ENCODE measurements around the gene PIEZO1. TPM values are rescaled to one million over a fixed set of nuclear protein-coding genes. Genes with fewer than 3 reads are reported as not detected.

Gene PIEZO1
- total RNA-seq, 1 donor from 2014 or later: 198 TPM

GRCh38 chr16:88770461-88771293 is 14.3 kb downstream of the PIEZO1 start:
- DNase-seq (ENCODE audit: low read depth): peak; percentile 96

- peak; percentile 54 for DNase-seq (ENCODE audit: low read depth)
Measured at GRCh38 chr16:88769617-88770460, 15.2 kb downstream of the PIEZO1 start.

- DNase-seq (ENCODE audit: low read depth): peak; percentile 88
Measured at GRCh38 chr16:88768071-88768783, 16.8 kb downstream of the PIEZO1 start.

DNA sequence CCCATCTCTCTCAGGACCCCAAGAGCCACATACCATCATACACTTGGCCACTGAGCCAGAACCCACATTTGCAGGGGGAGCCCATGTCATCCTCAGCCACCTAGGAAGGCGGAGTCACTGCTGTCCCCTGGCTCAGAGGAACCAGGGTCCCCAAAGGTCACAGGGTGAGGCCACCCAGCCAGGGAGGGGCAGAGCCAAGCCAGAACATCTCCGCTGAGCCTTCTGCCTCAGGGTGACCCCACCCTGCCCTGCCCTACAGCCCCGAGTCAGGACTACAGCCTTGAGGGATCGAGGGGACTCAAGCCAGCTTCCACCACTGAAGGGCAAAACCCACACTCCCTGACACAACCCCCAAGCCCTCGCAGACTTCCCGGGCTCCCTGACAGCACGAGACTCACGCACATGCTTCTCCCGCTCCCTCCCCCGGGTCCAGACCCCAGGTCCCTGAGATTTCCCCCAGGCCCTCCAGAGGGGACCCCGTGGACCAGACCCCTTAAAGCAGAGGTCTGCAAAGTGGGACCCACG is 17.4 kb downstream of the PIEZO1 start:
- DNase-seq (ENCODE audit: low read depth): no peak

GRCh38 chr16:88766975-88767374 is 18.0 kb downstream of the PIEZO1 start:
- no peak for DNase-seq (ENCODE audit: low read depth)

GRCh38 chr16:88764913-88765349 is 20.1 kb downstream of the PIEZO1 start:
- no peak for DNase-seq (ENCODE audit: low read depth)

GRCh38 chr16:88764080-88764479 is 20.9 kb downstream of the PIEZO1 start:
- no peak for DNase-seq (ENCODE audit: low read depth)

GRCh38 chr16:88763502-88764053 is 21.4 kb downstream of the PIEZO1 start:
- no peak for DNase-seq (ENCODE audit: low read depth)

DNA sequence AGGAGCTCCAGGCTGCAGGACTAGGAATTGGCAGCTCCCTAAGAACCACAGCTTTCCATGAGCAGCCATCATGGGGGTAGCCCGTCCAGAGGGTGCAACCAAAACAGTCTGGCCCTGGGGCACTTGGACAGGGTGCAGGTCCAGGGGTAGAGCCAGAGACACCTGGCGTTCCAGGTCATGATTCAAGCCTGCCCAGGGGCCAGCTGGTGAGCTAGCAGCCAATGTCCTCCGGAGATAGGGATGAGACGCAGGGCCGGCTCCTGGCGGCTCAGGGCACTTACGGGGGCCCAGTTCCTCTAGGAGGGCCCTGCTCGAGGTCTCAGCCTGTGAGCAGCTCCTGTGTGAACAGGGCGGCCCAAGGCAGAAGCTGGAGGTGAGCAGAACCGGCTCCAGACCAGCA is 22.1 kb downstream of the PIEZO1 start:
- no peak for DNase-seq (ENCODE audit: low read depth)

DNA sequence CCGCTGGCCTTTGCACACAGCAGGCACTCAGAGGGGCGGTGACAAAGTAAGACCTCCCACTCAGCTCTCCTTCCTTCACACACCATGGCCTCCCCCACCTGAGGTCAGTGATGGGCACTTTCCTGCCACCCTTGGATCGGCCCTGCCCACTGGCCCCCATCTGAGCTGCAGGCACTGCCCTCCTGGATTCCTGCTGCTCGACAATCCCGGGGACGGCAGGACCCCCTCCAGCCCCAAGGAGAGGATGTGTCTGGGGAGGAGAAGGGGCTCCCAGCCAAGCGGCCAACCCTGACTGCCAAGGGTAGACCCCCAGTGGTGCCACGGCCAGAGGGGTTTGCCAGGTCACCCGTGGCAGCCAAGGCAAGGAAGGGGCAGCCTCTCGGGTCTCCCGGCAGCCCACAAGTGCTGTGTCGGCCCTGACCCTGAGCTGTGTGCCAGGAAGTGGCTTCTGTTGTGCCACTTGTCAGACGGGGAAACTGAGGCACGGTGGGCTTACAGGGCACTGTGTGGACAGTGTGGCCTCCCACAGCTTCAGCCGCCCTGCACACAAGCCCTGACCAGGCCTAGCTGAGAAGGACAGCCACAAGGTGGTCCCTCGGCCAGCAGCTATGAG is 22.7 kb downstream of the PIEZO1 start:
- no peak for DNase-seq (ENCODE audit: low read depth)

DNA sequence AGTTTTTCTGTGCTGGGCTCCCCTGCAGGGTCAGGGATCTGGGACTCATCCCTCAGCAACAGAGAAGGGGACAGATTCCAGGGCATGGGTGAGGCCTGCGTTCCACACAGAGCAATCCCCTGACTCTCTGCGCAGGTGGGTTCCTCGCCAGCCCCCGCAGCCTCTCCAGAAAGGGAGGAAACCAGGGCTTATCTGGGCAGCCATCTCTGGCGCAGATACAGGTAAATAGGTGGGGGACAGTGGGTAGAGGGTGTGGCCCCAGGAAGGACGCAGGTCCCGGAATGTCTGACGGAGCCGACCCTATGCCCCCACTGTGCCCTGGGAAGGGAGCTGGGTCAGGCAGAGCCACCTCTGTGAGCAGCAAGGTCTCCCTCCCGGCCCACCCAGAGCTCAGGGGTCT is 23.2 kb downstream of the PIEZO1 start:
- no peak for DNase-seq (ENCODE audit: low read depth)

DNA sequence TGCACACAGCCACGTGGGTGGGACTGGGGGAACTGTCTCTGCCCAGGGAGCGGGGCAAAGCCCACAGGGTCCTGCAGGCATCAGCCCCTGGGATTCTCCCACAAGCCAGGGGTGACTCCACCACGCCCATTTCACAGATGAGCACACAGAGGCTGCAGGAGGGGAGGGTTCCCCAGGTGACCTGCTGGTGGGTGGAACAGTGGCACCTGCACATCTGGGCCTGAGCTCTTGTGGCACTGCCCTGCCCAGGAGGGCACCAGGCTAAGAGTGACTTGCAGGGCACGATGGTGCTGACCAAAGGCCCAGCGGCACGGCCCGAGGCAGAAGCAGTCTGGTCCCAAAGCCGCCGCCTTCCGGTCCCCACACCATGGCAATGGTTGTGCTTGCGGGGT is 23.9 kb downstream of the PIEZO1 start:
- no peak for DNase-seq (ENCODE audit: low read depth)

DNA sequence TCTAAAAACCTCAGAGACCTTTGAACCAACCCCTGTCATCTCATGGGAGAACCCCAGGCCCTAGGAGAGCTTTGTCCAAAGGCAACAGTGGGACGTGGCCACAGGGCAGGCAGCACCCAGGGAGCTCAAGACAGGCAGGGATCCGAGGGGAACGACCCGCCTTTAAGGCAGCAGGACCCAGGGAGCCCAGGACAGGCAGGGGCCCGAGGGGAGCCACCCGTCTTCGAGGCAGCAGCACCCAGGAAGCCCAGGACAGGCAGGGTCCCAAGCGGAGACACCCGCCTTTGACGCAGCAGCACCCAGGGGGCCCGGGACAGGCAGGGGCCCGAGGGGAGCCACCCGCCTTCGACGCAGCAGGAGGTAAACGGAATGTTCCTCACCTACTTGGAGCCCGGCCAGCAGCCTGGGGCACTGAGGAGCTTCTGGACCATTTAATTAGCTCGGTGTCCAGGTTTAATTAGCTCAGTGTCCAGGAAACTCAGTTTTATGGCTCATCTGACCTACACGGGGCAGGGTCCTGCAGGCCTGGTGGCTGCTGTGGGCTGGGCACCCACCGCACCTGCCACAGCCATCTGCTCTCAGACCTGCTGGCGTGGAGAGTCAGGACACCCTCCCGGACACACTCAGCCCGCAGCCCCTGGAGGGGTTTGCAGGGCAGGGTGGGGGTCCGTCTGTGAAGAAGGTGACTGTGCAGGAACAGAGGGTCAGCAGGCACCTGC is 24.4 kb downstream of the PIEZO1 start:
- no peak for DNase-seq (ENCODE audit: low read depth)

DNA sequence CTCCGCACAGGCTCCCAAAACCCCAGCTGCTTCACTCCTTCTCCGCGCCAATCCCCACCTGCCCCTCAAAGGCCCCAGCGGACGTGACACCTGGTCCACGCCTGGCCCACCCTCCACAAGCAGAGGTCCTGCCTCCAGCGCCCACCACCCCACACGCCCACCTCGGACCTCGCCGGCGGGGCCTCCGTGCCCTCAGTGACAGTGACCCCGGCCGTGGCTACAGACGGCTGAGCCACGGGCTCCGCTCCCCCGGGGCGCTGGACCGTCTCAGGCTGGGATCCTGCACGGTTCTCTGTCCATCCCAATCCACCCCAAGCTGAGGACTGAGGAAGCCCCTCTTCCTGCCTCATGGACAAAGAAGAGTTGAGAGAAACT is 25.1 kb downstream of the PIEZO1 start:
- DNase-seq (ENCODE audit: low read depth): no peak

- no peak for DNase-seq (ENCODE audit: low read depth)
Measured at GRCh38 chr16:88759245-88759975, 25.6 kb downstream of the PIEZO1 start.

DNA sequence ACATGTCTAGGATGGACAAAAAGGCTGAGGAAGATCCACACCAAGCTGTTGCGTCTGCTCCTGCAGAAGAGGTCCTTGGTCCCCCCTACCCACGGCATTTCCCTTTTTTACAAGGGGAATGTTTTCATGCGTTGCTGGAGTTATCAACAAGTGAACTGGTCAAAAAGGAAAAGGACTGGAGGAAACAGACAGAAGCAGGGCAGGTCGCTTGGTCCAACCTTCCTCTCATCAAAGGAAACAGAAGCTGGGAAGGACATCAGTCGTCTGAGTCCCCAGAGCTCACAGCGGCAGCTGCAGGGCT is 26.1 kb downstream of the PIEZO1 start:
- DNase-seq (ENCODE audit: low read depth): no peak

DNA sequence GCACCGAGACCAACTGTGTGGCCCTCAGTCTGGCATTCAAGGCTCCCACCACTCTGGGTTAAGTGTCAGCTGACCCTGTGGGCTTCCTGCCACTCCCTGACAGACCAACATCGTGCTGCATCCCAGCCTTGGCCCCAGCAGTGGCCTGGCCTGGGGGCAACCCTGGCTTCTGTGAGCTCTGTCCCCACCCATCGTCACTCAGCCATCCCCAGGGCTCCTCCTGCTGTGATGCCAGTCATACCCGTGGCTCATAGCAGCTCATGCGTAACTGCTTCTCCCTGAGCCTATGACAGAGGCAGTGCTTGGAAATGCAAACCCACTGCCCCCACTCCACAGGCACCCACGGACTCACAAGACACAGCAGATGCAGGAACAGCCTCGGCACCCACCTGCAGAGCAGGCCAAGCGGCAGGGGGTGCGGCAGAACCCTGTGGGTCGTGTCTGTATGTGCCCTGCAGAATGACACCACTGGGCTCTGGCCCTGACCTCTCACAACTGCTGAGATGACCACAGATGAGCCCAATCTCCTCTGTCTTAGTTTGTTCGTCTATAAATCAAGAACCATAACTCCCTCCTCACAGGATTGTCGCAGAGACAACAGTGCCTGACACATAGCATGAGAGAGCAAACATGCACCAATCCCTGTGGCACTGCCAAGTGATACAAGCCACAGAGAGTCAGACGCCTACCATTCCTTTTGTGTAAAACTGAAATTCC is 26.6 kb downstream of the PIEZO1 start:
- peak; percentile 51 for DNase-seq (ENCODE audit: low read depth)

DNA sequence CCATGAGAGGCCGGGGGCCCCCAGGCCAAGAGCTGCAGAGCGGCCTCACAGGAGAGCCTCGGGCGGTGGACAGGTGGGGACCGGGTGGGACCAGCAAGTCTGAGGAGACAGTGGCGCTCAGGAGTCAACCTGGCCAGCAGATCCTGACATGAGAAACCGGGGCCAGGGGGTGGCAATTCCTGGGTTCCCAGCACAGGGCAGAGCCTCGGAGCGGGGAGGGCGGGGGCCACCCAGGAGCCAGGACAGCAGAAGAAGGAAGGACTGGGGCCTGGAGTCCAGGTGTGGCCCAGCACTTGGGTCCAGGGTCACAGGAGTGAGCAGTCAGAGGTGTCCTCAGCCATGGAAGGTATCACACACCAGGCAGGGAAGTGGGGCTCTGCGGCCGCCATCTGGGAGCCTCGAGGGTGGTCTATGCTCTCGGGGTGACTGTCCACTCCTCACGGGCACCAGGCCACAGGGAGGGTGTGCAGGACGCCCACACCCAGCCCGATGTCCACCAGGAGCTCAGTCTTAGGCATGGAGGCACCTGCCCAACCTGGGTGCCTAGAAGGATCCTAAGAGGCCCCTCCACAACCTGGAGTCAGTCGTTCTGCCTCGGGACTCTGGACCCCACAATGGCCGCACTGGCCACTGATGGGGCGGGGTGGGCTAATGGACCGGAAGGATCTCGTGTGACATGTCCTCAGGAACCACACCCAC is 29.1 kb downstream of the PIEZO1 start:
- no peak for DNase-seq (ENCODE audit: low read depth)

Data from myocyte (in vitro differentiated cells).